K562 treated with DMSO at 1 percent for 24 hours (cell line): ENCODE measurements around the gene LAS1L. TPM values are rescaled to one million over a fixed set of nuclear protein-coding genes. Genes with fewer than 3 reads are reported as not detected.

Experiments used
- total RNA-seq: library from RNA; unstranded; fragments of 300-600 nt; gene quantifications from 2 replicates; pipeline ENCODE4 v1.2.3, GENCODE V29; 2022; ENCODE audit warnings: low read depth; ENCODE audit not compliant: insufficient read depth

LAS1L gene
- total RNA-seq, result 39.9 and 44.2 TPM in 2 replicates

GRCh38 chrX:65534450-65535292, at the start of gene LAS1L:
Gene LAS1L (minus strand): TSS chrX:65534787. CDS start chrX:65534715, 72 bp downstream.

Other genes starting within 250 kb of the LAS1L start
- 214 and 218 TPM in 2 replicates for gene MSN, start 132.9 kb upstream of the LAS1L start, total RNA-seq